H1 (cell line): ENCODE data around the gene NIT2. TPM values are rescaled to one million over a fixed set of nuclear protein-coding genes. Genes with fewer than 3 reads are reported as not detected.
"Not testable (repeated sequence)": the region's sequence is repeated elsewhere in the genome, so short reads cannot be mapped to it uniquely, and the experiment has no call there.

Source experiments
- CTCF ChIA-PET: fragments of 300-600 bp; sonication (Branson Sonifier 250); formaldehyde crosslinking; loops from one replicate; lab custom pipeline; 2021; ENCODE audit not compliant: partially characterized antibody; lab: Charles Lee
- POLR2A ChIA-PET: fragments of 300-600 bp; sonication (Branson Sonifier 250); formaldehyde crosslinking; loops from one replicate; lab custom pipeline; 2021; ENCODE audit warnings: inconsistent platforms; ENCODE audit not compliant: partially characterized antibody; lab: Charles Lee
- DNase-seq, 2 experiments: peaks; one replicate each; pipeline versions ENCODE4 v3.0.0 to v3.0.0-alpha.2; 2010 to 2022; ENCODE audit warnings: low spot score in 2 of 2, low read depth in 1 of 2, mixed read lengths in 1 of 2
- FAIRE-seq: peaks from 2 replicates; lab custom pipeline; 2011; peaks lifted over from hg19 to GRCh38; lab: Jason Lieb, UNC
- H2AFZ ChIP-seq: 2 replicates; pipeline ENCODE4 v1.8.1; 2012; ENCODE audit warnings: low read length, inconsistent platforms
- H2AK5ac ChIP-seq: 2 replicates; pipeline ENCODE4 v1.6.1; 2013; ENCODE audit warnings: low read depth, low read length
- H2BK120ac ChIP-seq: replicated peaks from 2 replicates; pipeline ENCODE3; 2013; ENCODE audit warnings: low read depth, low read length, inconsistent platforms
- H2BK12ac ChIP-seq: 2 replicates; pipeline ENCODE4 v1.6.1; 2013; ENCODE audit warnings: low read depth, low read length
- H2BK15ac ChIP-seq: 2 replicates; pipeline ENCODE4 v1.6.1; 2013; ENCODE audit warnings: low read length
- H2BK20ac ChIP-seq: 2 replicates; pipeline ENCODE4 v1.6.1; 2013; ENCODE audit warnings: low read length
- H2BK5ac ChIP-seq: 2 replicates; pipeline ENCODE4 v1.6.1; 2013; ENCODE audit warnings: low read depth, low read length
- H3K14ac ChIP-seq: 2 replicates; pipeline ENCODE4 v1.6.1; 2013; ENCODE audit warnings: inconsistent platforms; ENCODE audit not compliant: insufficient read length
- H3K18ac ChIP-seq: 2 replicates; pipeline ENCODE4 v1.6.1; 2013; ENCODE audit warnings: low read length; ENCODE audit errors: extremely low read depth
- H3K23ac ChIP-seq: 2 replicates; pipeline ENCODE4 v1.6.1; 2013; ENCODE audit warnings: inconsistent platforms; ENCODE audit not compliant: insufficient read length
- H3K23me2 ChIP-seq: 2 replicates; pipeline ENCODE4 v1.6.1; 2013; ENCODE audit warnings: low read depth, low read length
- H3K27ac ChIP-seq: 2 replicates; pipeline ENCODE4 v1.6.1; 2011; ENCODE audit warnings: low read depth, low read length, inconsistent platforms
- H3K27me3 ChIP-seq, 4 experiments: replicated peaks in 1 of 4; 1 replicate in 1 of 4; 2 replicates in 3 of 4; pipeline versions ENCODE4 v1.6.1 to v1.8.1; 2011 to 2013; ENCODE audit warnings: low read length in 3 of 4, mild to moderate bottlenecking in 3 of 4, inconsistent platforms in 2 of 4, mixed read lengths in 2 of 4, moderate library complexity in 1 of 4; ENCODE audit not compliant: control insufficient read depth in 3 of 4, insufficient read depth in 3 of 4; ENCODE audit errors: extremely low read depth in 1 of 4
- H3K36me3 ChIP-seq, 4 experiments: 2 replicates each; pipeline versions ENCODE4 v1.6.1 to v1.8.1; 2011 to 2013; ENCODE audit warnings: mild to moderate bottlenecking in 4 of 4, low read length in 3 of 4, moderate library complexity in 2 of 4, control low read depth in 1 of 4, inconsistent platforms in 1 of 4; ENCODE audit not compliant: insufficient read depth in 4 of 4, control insufficient read depth in 2 of 4
- H3K4ac ChIP-seq: replicated peaks from 2 replicates; pipeline ENCODE3; 2013; ENCODE audit warnings: low read length, low read depth, mixed read lengths, inconsistent platforms; ENCODE audit not compliant: insufficient read length
- H3K4me1 ChIP-seq, 4 experiments: replicated peaks in 1 of 4; 1 replicate in 1 of 4; 2 replicates in 3 of 4; pipeline versions ENCODE4 v1.6.1 to v1.8.1; 2011 to 2013; ENCODE audit warnings: low read length in 3 of 4, inconsistent platforms in 2 of 4, mixed read lengths in 1 of 4; ENCODE audit not compliant: insufficient read depth in 4 of 4, control insufficient read depth in 3 of 4
- H3K4me2 ChIP-seq, 2 experiments: 2 replicates each; pipeline versions ENCODE4 v1.6.1 to v1.8.1; 2011 to 2013; ENCODE audit warnings: low read depth in 2 of 2, low read length in 2 of 2, control low read depth in 1 of 2, inconsistent platforms in 1 of 2, mild to moderate bottlenecking in 1 of 2; ENCODE audit not compliant: insufficient read depth in 1 of 2
- H3K4me3 ChIP-seq, 4 experiments: fragments of 200-600, 300-600 bp in 1 of 4; sonication (generic), shearing (Covaris generic), sonication (Bioruptor Twin) in 1 of 4; 2 replicates each; pipeline versions ENCODE4 v1.5.1 to v1.8.1; 2011 to 2016; ENCODE audit warnings: low read length in 4 of 4, low read depth in 3 of 4, control low read depth in 2 of 4, inconsistent platforms in 2 of 4, mild to moderate bottlenecking in 2 of 4, mixed read lengths in 1 of 4, moderate library complexity in 1 of 4; ENCODE audit not compliant: insufficient read depth in 2 of 4; ENCODE audit errors: extremely low read depth in 1 of 4
- H3K56ac ChIP-seq: replicated peaks from 2 replicates; pipeline ENCODE3; 2013; ENCODE audit warnings: low read depth, mild to moderate bottlenecking, mixed read lengths, low read length, inconsistent platforms; ENCODE audit not compliant: insufficient read length
- H3K79me1 ChIP-seq: 2 replicates; pipeline ENCODE4 v1.6.1; 2013; ENCODE audit warnings: low read depth, low read length, control low read depth
- H3K79me2 ChIP-seq, 2 experiments: 2 replicates each; pipeline versions ENCODE4 v1.6.1 to v1.8.1; 2012 to 2013; ENCODE audit warnings: low read length in 2 of 2, mild to moderate bottlenecking in 2 of 2, inconsistent platforms in 1 of 2; ENCODE audit not compliant: insufficient read depth in 2 of 2, control insufficient read depth in 1 of 2
- H3K9ac ChIP-seq, 4 experiments: replicated peaks in 1 of 4; 1 replicate in 1 of 4; 2 replicates in 3 of 4; pipeline versions ENCODE4 v1.6.1 to v1.8.1; 2011 to 2013; ENCODE audit warnings: low read depth in 3 of 4, low read length in 3 of 4, control low read depth in 2 of 4, mild to moderate bottlenecking in 2 of 4, moderate library complexity in 2 of 4, inconsistent platforms in 1 of 4; ENCODE audit errors: extremely low read depth in 1 of 4
- H3K9me3 ChIP-seq, 2 experiments: 2 replicates each; pipeline versions ENCODE4 v1.6.1 to v1.8.1; 2012 to 2013; ENCODE audit warnings: mild to moderate bottlenecking in 2 of 2, moderate library complexity in 2 of 2, control low read depth in 1 of 2, inconsistent platforms in 1 of 2, low read depth in 1 of 2, low read length in 1 of 2, mixed read lengths in 1 of 2; ENCODE audit not compliant: insufficient read depth in 2 of 2
- H4K20me1 ChIP-seq, 2 experiments: replicated peaks in 1 of 2; 2 replicates each; pipeline versions ENCODE3 to v1.8.1; 2011 to 2013; ENCODE audit warnings: inconsistent platforms in 2 of 2, low read length in 2 of 2, mild to moderate bottlenecking in 1 of 2; ENCODE audit not compliant: insufficient read depth in 2 of 2, control insufficient read depth in 1 of 2
- H4K5ac ChIP-seq: 2 replicates; pipeline ENCODE4 v1.6.1; 2013; ENCODE audit warnings: low read length, low read depth, mixed read lengths, inconsistent platforms; ENCODE audit not compliant: insufficient read length
- H4K8ac ChIP-seq: 2 replicates; pipeline ENCODE4 v1.8.0; 2013; ENCODE audit warnings: mild to moderate bottlenecking, moderate library complexity, low read length, inconsistent platforms; ENCODE audit not compliant: insufficient read depth; ENCODE audit errors: extremely low read depth
- H4K91ac ChIP-seq: replicated peaks from 2 replicates; pipeline ENCODE3; 2013; ENCODE audit warnings: low read length, mixed read lengths, inconsistent platforms; ENCODE audit not compliant: insufficient read length
- WGBS, 2 experiments: shearing (Covaris generic) in 1 of 2; methylation state at CpG; one replicate each; pipeline versions ENCODE4 v1.1.6 to v1.1.7; 2013 to 2015; ENCODE audit warnings: low lambda C conversion rate in 2 of 2, mixed read lengths in 2 of 2, inconsistent platforms in 1 of 2, low coverage in 1 of 2, missing lambda C conversion rate in 1 of 2; ENCODE audit not compliant: insufficient replicate concordance in 2 of 2, insufficient coverage in 1 of 2, insufficient read length in 1 of 2; ENCODE audit errors: extremely low coverage in 1 of 2, missing lambda C conversion rate in 1 of 2; 5-methylcytosine and 5-hydroxymethylcytosine counted together
- polyA plus RNA-seq, 7 experiments: library from polyadenylated mRNA; depleted of rRNA in 3 of 7; stranded (reverse) in 5 of 7; unstranded in 2 of 7; fragments of >200 nt in 5 of 7; fragments of 200-250 nt in 2 of 7; gene quantifications; 1 replicate in 5 of 7; 2 replicates in 1 of 7; 4 replicates in 1 of 7; pipeline versions ENCODE4 v1.2.1 to v1.2.3, GENCODE V29; 2011 to 2013; ENCODE audit warnings: missing spikeins in 2 of 7, mixed read lengths in 2 of 7
- total RNA-seq: library from RNA; stranded (reverse); fragmentation: NEBNext Ultra II Directional; extraction: Animal tissue kit (Norgen Biotek cat#: 25700); gene quantifications from 2 replicates; pipeline ENCODE4 v1.2.1, GENCODE V29; 2021

Gene NIT2
- total and polyA plus RNA-seq, 2 of the 8 experiments (the other 6 are each of a cell fraction or from before 2014, with no cell fraction given) = 15.2 to 25.3 TPM

GRCh38 chr3:100336229-100336628 is 1.7 kb downstream of the NIT2 start:
- DNase-seq, H2AFZ ChIP-seq, H2BK120ac ChIP-seq, H3K27ac ChIP-seq, H3K27me3 ChIP-seq, H3K56ac ChIP-seq, H3K9ac ChIP-seq, H3K14ac ChIP-seq, H4K20me1 ChIP-seq, H3K4me3 ChIP-seq, H2BK12ac ChIP-seq, H4K91ac ChIP-seq, H2BK5ac ChIP-seq, H3K4me2 ChIP-seq, H3K79me1 ChIP-seq, H3K79me2 ChIP-seq, H4K8ac ChIP-seq, H3K9me3 ChIP-seq, H3K4me1 ChIP-seq, H2BK15ac ChIP-seq, H3K36me3 ChIP-seq, H3K23me2 ChIP-seq, H4K5ac ChIP-seq, H3K18ac ChIP-seq, FAIRE-seq, H2BK20ac ChIP-seq, H3K23ac ChIP-seq, H3K4ac ChIP-seq: not testable (repeated sequence)
- ChIA-PET CTCF (interaction anchor here (0.7 to 1.3 kb wide), 2 partner anchors 19 to 127 kb away, joined by 3 read pairs; no protein-coding TSS in a partner anchor), POLR2A (interaction anchor here (1.3 to 3.4 kb wide), 4 partner anchors 26 to 347 kb away, joined by 3 to 23 read pairs (median 4); partner anchors contain the start of genes LNP1 and TOMM70)
- H2AK5ac ChIP-seq = 0 out of 2 replicates have a peak overlapping the region, but pooled peaks have one; percentile 19
- WGBS, 2 experiments = 88% methylated on average over 9 of the region's 10 CpGs; no CpG with 5 or more reads in 1 of the 2 experiments
